ENCODE data around the gene RIPPLY3. TPM values are rescaled to one million over a fixed set of nuclear protein-coding genes. Genes with fewer than 3 reads are reported as not detected.

Gene RIPPLY3
- total and polyA plus RNA-seq, 2 donors (not counting 1 experiment from before 2014, with no cell fraction given): not detected

DNA sequence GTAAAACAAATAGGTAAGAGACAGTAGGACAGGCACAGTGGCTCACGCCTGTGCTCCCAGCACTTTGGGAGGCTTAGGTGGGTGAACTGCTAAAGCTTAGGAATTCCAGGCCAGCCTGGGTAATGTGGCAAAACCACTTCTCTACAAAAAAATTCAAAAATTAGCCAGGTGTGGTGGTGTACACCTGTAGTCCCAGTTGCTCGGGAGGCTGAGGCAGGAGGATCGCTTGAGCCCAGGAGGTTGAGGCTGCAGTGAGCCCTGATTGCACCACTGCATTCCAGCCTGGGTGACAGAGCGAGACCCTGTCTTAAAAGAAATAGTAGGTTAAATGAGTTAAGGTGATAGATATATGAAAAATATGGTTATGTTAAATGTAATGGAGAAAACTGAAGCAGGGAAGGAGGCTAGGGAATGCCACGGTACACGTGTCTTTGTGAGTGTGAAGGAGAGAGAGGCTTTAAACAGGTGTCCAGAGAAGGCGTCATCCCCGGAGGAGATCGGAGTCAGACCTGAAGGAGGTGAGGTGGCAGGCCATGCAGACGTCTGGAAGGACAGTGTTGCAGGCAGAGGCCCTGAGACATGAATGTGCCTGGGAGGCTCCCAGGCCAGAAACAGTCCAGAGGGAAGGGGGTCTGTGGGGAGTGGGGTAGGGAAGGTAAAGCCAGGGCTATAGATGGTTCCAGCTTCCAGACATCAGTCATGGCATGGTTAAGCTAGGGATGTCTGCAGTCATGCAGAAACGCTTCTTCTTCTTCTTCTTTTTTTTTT lies 7.2 kb upstream of the RIPPLY3 start:
- no peaks in the 10 kb centered on the region for H3K36me3 ChIP-seq (replicated peaks in 1 of 2; ENCODE audit: control extremely low read depth in 1 of 2, control insufficient read depth in 1 of 2, extremely low read depth in 1 of 2, insufficient read depth in 2 of 2, low read length in 1 of 2)
- no peak for ATAC-seq (ENCODE audit: low read depth)
- H3K4me2 ChIP-seq (replicated peaks; ENCODE audit: low read depth, low read length, poor library complexity, severe bottlenecking): no peak overlapping the region
- Mint-ChIP-seq H3K4me1 (no peaks in the 10 kb centered on the region), H3K9me3 (ENCODE audit: insufficient read depth) (no peaks in the 10 kb centered on the region), H3K4me3 (no peak overlapping the region), H3K27me3 (no peaks in the 10 kb centered on the region), H3K27ac (no peak overlapping the region)
- H2AFZ ChIP-seq (ENCODE audit: insufficient read depth, low read depth, low read length, poor library complexity, severe bottlenecking): no peak overlapping the region
- no peak for DNase-seq
- TF ChIP-seq, protein P1, sequence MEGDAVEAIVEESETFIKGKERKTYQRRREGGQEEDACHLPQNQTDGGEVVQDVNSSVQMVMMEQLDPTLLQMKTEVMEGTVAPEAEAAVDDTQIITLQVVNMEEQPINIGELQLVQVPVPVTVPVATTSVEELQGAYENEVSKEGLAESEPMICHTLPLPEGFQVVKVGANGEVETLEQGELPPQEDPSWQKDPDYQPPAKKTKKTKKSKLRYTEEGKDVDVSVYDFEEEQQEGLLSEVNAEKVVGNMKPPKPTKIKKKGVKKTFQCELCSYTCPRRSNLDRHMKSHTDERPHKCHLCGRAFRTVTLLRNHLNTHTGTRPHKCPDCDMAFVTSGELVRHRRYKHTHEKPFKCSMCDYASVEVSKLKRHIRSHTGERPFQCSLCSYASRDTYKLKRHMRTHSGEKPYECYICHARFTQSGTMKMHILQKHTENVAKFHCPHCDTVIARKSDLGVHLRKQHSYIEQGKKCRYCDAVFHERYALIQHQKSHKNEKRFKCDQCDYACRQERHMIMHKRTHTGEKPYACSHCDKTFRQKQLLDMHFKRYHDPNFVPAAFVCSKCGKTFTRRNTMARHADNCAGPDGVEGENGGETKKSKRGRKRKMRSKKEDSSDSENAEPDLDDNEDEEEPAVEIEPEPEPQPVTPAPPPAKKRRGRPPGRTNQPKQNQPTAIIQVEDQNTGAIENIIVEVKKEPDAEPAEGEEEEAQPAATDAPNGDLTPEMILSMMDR (IDR thresholded peaks at IDR 0.05): no peak
- TF ChIP-seq EZH2 (IDR thresholded peaks at IDR 0.05; ENCODE audit: borderline replicate concordance, insufficient read depth, low read depth, low read length, poor library complexity, severe bottlenecking): no peak
- intact Hi-C loops (cut with micrococcal nuclease): no loop called here
- no peaks in the 10 kb centered on the region for H3K27me3 ChIP-seq (replicated peaks in 1 of 4; ENCODE audit: control extremely low read depth in 1 of 4, control insufficient read depth in 3 of 4, insufficient read depth in 4 of 4, low read length in 3 of 4)
- peaks cover 0 to 5% (median 0%) of the 10 kb centered on the region in 3 donors for H3K9me3 ChIP-seq (ENCODE audit: control extremely low read depth in 1 of 3, control insufficient read depth in 2 of 3, insufficient read depth in 1 of 3, low read length in 2 of 3)
- no peaks in the 10 kb centered on the region for H3K79me2 ChIP-seq (ENCODE audit: control insufficient read depth, insufficient read depth, low read length)
- no peak overlapping the region for H3K4me3 ChIP-seq (ENCODE audit: control extremely low read depth in 1 of 5, extremely low read depth in 1 of 5, insufficient read depth in 1 of 5, low read depth in 2 of 5, low read length in 4 of 5)
- H4K20me1 ChIP-seq (ENCODE audit: control insufficient read depth, insufficient read depth, low read length, poor library complexity, severe bottlenecking): no peaks in the 10 kb centered on the region
- H3K9ac ChIP-seq (ENCODE audit: low read length): no peak overlapping the region
- CTCF ChIA-PET: interaction anchor here (0.7 to 2.8 kb wide), 2 partner anchors 9 to 32 kb away, joined by 3 to 16 read pairs; no protein-coding TSS in a partner anchor
- no peak overlapping the region for H3K27ac ChIP-seq (ENCODE audit: low read length in 2 of 2)
- 94% methylated on average over 9 of the region's 11 CpGs for WGBS (ENCODE audit: insufficient coverage)
- POLR2A ChIA-PET: no interaction called here
- peaks cover 3 to 6% of the 10 kb centered on the region in 2 donors for H3K4me1 ChIP-seq (ENCODE audit: control insufficient read depth in 2 of 2, insufficient read depth in 2 of 2, low read length in 2 of 2)

DNA sequence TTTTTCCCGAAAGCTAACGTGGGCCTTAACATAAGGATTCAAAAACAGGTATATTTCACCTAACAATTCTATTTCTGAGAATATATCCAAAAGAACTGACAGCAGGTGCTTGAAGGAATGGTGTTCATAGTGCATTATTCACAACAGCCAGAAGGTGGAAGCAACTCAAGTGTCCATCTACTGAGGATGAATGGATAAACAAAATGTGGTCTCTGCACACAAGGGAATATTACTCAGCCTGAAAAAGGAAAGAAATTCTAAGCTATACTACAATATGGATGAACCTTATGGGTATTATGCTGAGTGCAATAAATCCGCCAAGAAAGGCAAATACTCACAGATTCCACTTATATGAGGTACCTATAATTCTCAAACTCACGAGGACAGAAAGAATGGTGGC lies 6.1 kb upstream of the RIPPLY3 start:
- H3K27ac ChIP-seq (ENCODE audit: low read length in 2 of 2): no peak overlapping the region
- Mint-ChIP-seq H3K4me1 (no peaks in the 10 kb centered on the region), H3K27me3 (no peaks in the 10 kb centered on the region), H3K27ac (no peak overlapping the region), H3K4me3 (no peak overlapping the region), H3K9me3 (ENCODE audit: insufficient read depth) (no peaks in the 10 kb centered on the region)
- ATAC-seq (ENCODE audit: low read depth) (no peak), DNase-seq (no peak)
- ChIA-PET CTCF (interaction anchor here (0.9 to 2.8 kb wide), 3 partner anchors 10 to 23 kb away, joined by 3 to 16 read pairs (median 4); no protein-coding TSS in a partner anchor), POLR2A (no interaction called here)
- no peak for TF ChIP-seq EZH2 (IDR thresholded peaks at IDR 0.05; ENCODE audit: borderline replicate concordance, insufficient read depth, low read depth, low read length, poor library complexity, severe bottlenecking)
- peaks cover 0 to 3% of the 10 kb centered on the region in 2 donors for H3K4me1 ChIP-seq (ENCODE audit: control insufficient read depth in 2 of 2, insufficient read depth in 2 of 2, low read length in 2 of 2)
- H3K27me3 ChIP-seq (replicated peaks in 1 of 4; ENCODE audit: control extremely low read depth in 1 of 4, control insufficient read depth in 3 of 4, insufficient read depth in 4 of 4, low read length in 3 of 4): peaks cover 0 to under 1% (median 0%) of the 10 kb centered on the region in 4 experiments
- H4K20me1 ChIP-seq (ENCODE audit: control insufficient read depth, insufficient read depth, low read length, poor library complexity, severe bottlenecking): no peaks in the 10 kb centered on the region
- no CpG with 5 or more reads among the region's 4 CpGs for WGBS (ENCODE audit: insufficient coverage)
- H3K9me3 ChIP-seq (ENCODE audit: control extremely low read depth in 1 of 3, control insufficient read depth in 2 of 3, insufficient read depth in 1 of 3, low read length in 2 of 3): peaks cover 0 to 2% (median 0%) of the 10 kb centered on the region in 3 donors
- no peak overlapping the region for H3K9ac ChIP-seq (ENCODE audit: low read length)
- H3K4me3 ChIP-seq (ENCODE audit: control extremely low read depth in 1 of 5, extremely low read depth in 1 of 5, insufficient read depth in 1 of 5, low read depth in 2 of 5, low read length in 4 of 5): no peak overlapping the region
- intact Hi-C loops (cut with micrococcal nuclease): no loop called here
- H2AFZ ChIP-seq (ENCODE audit: insufficient read depth, low read depth, low read length, poor library complexity, severe bottlenecking): no peak overlapping the region
- H3K4me2 ChIP-seq (replicated peaks; ENCODE audit: low read depth, low read length, poor library complexity, severe bottlenecking): no peak overlapping the region
- H3K36me3 ChIP-seq (replicated peaks in 1 of 2; ENCODE audit: control extremely low read depth in 1 of 2, control insufficient read depth in 1 of 2, extremely low read depth in 1 of 2, insufficient read depth in 2 of 2, low read length in 1 of 2): no peaks in the 10 kb centered on the region
- H3K79me2 ChIP-seq (ENCODE audit: control insufficient read depth, insufficient read depth, low read length): no peaks in the 10 kb centered on the region
